Activated naive CD4-positive, alpha-beta T cell (primary cell): ENCODE results near the gene PRKN.

Experiments used
- DNase-seq, 4 experiments: peaks; one replicate each; lab custom pipeline; 2025; lab: John Stamatoyannopoulos, UW

The PRKN gene

DNA sequence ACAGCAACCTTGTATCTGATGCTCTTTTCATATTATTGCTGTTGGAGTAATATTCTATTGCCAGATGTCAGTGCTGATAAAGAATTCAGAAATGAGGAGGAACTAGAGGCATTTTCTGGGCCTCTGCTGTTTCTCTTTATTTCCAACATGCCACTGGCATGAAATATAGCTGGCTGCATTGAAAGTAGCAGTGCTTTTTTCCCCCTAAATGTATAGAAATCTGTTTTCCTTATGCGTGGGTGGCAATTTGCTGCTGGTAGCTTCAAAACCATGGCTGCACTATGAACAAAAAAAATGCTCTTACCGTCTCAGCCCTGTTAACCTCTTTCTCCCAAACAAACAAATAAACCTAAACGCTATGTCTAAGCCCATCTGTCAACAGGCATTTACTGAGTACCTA is 1011.4 kb downstream of the PRKN start:
- no peak for DNase-seq

GRCh38 chr6:161711938-161712337 is 1015.6 kb downstream of the PRKN start:
- DNase-seq: no peak

DNA sequence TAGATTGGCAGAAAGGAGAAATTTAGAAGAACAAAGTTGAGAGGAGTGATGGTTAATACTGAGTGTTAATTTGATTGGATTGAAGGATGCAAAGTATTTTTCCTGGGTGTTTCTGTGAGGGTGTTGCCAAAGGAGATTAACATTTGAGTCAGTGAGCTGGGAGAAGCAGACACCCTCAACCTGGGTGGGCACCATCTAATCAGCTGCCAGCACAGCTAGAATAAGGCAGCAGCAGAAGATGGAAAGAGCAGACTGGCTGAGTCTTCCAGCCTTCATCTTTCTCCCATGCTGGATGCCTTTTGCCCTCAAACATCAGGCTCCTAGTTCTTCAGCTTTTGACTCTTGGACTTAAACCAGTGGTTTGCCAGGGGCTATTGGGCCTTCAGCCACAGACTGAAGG is 1016.1 kb downstream of the PRKN start:
- DNase-seq: no peak

DNA sequence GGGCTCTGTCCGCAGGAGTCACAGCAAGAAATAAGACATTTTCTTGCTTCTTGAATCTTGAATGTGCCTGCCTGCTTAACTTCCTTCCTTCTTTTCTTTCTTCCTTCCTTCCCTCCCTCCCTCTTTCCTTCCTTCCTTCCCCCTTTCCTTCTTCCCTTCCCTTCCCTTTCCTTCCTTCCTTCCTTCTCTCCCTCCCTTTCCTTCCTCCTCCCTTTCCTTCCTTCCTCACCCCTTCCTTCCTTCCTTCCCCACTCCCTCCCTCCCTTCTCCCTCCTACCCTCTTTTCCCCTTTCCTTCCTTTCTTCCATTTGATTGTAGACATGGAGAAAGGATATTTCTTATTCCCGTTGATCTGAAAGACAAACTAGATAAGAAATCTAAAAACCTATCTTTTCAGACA is 1016.9 kb downstream of the PRKN start:
- no peak for DNase-seq

DNA sequence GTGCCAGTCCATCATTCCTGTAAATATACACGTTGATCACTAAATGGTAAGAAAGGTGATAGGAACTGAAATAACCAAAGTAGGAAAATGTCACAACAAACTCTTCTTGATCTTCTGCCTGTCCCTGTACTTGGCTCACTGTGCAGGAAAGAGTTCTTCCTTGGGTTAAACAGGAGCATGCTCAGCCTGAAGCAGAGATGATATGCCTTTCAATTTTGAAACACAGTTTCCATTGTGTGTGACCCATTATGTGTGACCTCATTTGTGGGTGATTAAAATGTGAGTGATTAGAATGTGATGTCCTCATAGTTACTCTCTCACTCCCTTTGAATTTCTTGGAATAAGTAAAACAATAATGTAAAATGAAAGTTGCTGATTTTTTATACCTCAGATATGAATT is 1026.5 kb downstream of the PRKN start:
- no peak for DNase-seq

DNA sequence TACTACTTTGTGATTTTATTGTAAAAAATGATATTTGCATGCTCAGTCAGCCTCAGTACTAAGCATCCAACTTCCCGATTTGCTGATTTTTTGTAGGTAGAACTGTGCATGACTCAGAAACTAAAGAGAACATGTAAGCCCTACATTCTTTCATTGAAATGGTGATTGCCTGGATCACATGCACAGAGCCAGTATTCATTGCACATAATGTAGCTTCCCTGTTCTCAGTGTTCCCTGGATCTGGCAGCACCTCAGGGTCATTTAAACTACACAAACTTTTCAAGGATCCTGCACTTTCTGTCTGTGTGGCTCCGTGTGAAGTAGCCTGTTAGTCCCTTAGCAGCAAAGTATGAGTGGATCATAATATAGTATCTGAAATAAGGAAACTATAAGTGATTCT is 1030.8 kb downstream of the PRKN start:
- no peak for DNase-seq

DNA sequence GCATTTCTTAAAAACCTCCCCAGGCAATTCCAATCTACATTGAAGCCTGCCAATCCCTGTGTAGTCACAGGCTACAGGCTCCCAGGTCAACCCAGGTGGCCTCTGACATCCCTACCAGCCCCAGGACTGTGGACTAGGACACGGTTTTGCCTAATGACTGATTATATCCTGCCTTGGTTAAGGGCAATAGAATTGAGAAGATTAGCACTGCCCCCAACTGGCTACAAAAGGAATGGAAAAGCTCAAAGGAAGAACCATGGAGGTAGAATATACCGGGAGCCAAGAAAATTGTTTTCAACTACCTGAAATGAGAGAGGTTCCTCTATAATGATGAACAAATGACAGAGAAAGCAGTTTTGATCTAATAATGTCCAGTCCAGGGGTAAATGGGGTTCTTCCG is 1032.6 kb downstream of the PRKN start:
- DNase-seq: no peak

- DNase-seq: no peak
Measured at GRCh38 chr6:161686655-161687054, 1040.9 kb downstream of the PRKN start.

GRCh38 chr6:161684731-161685475 is 1042.7 kb downstream of the PRKN start:
- no peak for DNase-seq

- DNase-seq: no peak
Measured at GRCh38 chr6:161683400-161683799, 1044.2 kb downstream of the PRKN start.

DNA sequence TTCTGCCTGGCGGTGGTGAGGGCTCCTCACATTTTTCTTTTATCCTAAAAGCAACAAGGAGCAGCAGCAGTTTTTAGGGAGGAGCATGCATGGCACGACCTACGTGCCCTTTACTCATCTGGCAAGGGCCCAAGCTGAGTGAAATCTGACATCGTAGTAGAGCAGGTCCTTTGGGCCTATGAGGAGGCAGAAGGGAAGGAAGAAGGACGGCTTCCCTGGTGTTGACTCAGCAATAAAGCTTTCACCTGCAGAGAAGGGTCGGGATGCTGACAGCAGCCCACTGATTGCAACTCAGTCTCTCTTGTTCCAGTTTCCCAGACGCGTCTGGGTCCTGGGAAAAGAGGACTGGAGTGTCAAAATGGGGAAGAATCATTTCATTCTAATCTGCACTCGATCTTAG is 1044.6 kb downstream of the PRKN start:
- no peak for DNase-seq

GRCh38 chr6:161679980-161680538 is 1047.5 kb downstream of the PRKN start:
- DNase-seq: no peak

- DNase-seq: no peak
Measured at GRCh38 chr6:161677188-161677587, 1050.4 kb downstream of the PRKN start.

GRCh38 chr6:161676586-161676985 is 1051.0 kb downstream of the PRKN start:
- DNase-seq: no peak

GRCh38 chr6:161674930-161675682 is 1052.5 kb downstream of the PRKN start:
- no peak for DNase-seq

DNA sequence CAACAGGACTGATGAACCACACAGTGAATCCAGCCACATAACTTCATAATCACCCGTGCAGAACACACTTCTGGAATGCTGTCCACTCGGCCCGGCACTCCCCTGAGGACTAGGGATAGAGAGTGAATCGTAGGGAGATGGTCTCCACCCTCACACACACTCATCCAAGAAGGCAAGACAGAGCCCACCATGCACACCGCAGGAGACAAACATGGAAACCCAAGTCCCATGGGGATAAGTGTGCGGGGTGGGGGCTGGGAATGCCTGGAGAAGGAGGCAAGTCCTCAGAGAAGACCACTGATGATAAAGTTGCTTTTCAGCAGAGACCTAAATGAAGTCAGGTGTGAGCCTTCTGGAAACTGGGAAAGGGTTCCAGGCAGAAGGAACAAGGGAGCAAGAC is 1054.5 kb downstream of the PRKN start:
- no peak for DNase-seq

- no peak for DNase-seq
Measured at GRCh38 chr6:161671117-161671516, 1056.4 kb downstream of the PRKN start.

DNA sequence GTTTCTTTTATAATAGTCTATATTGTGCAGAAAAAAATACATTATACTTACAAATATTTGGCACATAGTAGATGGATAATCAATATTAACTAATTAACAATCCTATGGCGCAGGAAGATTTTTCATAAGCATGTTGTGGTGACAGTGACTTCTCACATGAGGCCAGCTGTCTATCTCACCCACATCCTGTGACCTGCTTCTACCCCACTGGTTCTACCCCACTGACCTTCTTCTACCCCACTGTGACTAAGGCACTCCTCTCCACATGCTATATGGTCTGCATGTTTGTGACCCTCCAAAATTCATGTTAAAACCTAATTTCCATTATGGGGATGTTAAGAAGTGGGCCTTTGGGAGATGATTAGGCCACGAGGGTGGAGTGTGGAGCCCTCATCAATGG is 1058.9 kb downstream of the PRKN start:
- DNase-seq: no peak

DNA sequence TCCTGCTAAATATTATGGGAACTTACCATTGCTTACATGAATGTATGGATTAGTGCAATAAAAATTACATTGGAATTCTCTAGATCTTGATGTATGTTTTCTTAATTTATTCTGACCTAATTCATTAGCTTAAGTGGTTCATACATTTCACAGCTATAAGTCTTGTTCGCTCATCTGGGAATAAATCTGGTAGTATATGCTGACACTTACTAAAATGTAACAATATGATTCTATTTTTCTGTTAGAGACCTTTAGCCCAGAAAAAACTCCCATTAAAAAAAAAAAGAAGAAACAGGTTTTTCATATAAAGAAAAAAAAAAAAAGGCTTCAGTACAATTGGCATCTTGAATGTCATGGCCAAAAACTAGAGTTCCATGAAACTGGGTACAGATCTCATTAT is 1059.6 kb downstream of the PRKN start:
- DNase-seq: no peak

- no peak for DNase-seq
Measured at GRCh38 chr6:161663682-161664081, 1063.9 kb downstream of the PRKN start.

GRCh38 chr6:161660666-161661571 is 1066.6 kb downstream of the PRKN start:
- no peak for DNase-seq

DNA sequence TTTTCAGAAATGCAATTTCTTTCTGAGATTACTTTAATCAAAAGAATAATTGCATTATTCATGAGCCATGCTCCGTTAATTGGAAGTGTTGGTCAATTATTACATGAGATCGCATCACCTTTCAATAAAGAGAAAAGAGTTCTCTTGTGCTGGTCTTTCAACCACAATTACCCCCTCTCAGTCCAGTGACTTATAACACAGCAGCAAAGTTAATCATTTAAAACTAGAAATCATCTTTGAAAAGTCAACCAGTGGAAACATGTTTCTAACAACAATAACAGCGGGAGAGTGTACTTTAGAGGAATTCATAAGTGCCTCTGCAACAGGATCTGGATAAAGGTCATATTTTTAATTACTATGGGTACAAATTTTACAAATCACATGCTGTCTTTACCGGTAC is 1069.4 kb downstream of the PRKN start:
- DNase-seq: no peak
